Measurements from ENCODE around the gene AFG1L. TPM values are rescaled to one million over a fixed set of nuclear protein-coding genes. Genes with fewer than 3 reads are reported as not detected.
"Not testable (repeated sequence)": the region's sequence is repeated elsewhere in the genome, so short reads cannot be mapped to it uniquely, and the experiment has no call there.

AFG1L gene
- total RNA-seq, 2 experiments from 2014 or later = 5.6 to 6.3 TPM

DNA sequence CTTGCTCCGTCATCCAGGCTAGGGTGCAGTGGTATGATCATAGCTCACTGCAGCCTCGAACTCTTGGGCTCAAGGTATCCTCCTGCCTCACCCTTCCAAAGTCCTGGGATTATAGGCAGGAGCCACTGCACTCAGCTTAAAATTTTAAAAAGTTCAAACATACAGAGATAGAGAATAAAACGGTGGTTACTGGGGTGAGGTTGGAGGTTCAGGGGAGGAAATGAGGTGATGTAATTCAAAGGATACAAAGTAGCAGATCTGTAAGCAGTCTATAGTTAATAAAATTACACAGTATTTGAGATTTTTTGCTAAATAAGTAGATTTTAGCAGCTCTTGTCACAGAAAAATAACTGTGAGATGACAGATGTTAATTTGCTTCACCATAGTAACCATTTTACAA lies 7.5 kb upstream of the AFG1L start:
- H3K27me3 Mint-ChIP-seq = no peaks in the 10 kb centered on the region
- no peaks in the 10 kb centered on the region for H3K9me3 Mint-ChIP-seq
- ATAC-seq (no peak), DNase-seq (no peak)
- intact Hi-C loops (cut with micrococcal nuclease) = no loop called here
- no peak overlapping the region for H3K27ac Mint-ChIP-seq
- ChIA-PET POLR2A (no interaction called here), CTCF (no interaction called here)
- TF ChIP-seq, protein P1, sequence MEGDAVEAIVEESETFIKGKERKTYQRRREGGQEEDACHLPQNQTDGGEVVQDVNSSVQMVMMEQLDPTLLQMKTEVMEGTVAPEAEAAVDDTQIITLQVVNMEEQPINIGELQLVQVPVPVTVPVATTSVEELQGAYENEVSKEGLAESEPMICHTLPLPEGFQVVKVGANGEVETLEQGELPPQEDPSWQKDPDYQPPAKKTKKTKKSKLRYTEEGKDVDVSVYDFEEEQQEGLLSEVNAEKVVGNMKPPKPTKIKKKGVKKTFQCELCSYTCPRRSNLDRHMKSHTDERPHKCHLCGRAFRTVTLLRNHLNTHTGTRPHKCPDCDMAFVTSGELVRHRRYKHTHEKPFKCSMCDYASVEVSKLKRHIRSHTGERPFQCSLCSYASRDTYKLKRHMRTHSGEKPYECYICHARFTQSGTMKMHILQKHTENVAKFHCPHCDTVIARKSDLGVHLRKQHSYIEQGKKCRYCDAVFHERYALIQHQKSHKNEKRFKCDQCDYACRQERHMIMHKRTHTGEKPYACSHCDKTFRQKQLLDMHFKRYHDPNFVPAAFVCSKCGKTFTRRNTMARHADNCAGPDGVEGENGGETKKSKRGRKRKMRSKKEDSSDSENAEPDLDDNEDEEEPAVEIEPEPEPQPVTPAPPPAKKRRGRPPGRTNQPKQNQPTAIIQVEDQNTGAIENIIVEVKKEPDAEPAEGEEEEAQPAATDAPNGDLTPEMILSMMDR (IDR thresholded peaks at IDR 0.05) = no peak
- H3K36me3 Mint-ChIP-seq (ENCODE audit: low read depth) = no peaks in the 10 kb centered on the region
- no peak overlapping the region for H3K4me3 Mint-ChIP-seq
- H3K4me1 Mint-ChIP-seq (ENCODE audit: low read depth) = peaks cover 4% of the 10 kb centered on the region

DNA sequence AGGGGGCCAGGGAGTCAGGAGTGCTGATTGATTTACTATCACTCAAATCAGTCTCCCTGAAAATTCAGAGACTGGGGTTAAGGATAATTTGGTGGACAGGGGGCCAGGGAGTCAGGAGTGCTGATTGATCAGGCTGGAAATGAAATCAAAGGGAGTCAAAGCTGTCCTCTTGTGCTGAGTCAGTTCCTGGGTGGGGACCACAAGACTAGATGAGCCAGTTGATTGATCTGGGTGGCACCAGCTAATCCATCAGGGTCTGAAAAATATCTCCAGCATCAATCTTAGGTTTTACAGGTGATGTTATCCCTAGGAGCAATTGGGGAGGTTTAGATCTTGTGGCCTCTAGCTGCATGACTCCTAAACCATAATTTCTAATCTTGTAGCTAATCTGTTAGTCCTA lies 6.1 kb upstream of the AFG1L start:
- no peak for ATAC-seq
- no peak overlapping the region for H3K4me3 Mint-ChIP-seq
- H3K9me3 Mint-ChIP-seq = no peaks in the 10 kb centered on the region
- intact Hi-C loops (cut with micrococcal nuclease) = no loop called here
- TF ChIP-seq, protein P1 (IDR thresholded peaks at IDR 0.05) = no peak
- H3K4me1 Mint-ChIP-seq (ENCODE audit: low read depth) = peaks cover 4% of the 10 kb centered on the region
- no peak for DNase-seq
- no peaks in the 10 kb centered on the region for H3K36me3 Mint-ChIP-seq (ENCODE audit: low read depth)
- no peaks in the 10 kb centered on the region for H3K27me3 Mint-ChIP-seq
- CTCF ChIA-PET = no interaction called here
- POLR2A ChIA-PET = no interaction called here
- no peak overlapping the region for H3K27ac Mint-ChIP-seq

DNA sequence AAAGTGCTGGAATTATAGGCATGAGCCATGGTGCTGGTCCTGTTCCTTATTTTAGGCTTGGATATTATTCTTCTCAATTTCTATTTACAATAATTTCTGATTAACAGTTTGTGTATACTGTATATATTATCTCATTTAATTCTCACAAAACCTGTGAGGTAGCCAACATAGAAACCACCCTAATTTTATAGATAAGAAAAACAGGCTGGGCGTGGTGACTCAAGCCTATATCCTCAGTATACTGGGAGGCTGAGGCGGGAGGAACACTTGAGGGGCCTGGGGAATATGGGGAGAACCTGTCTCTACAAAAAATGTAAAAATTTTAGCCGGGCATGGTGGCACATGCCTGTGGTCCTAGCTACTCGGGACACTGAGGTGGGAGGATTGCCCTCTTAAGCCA lies 3.8 kb upstream of the AFG1L start:
- no peaks in the 10 kb centered on the region for H3K36me3 Mint-ChIP-seq (ENCODE audit: low read depth)
- TF ChIP-seq, protein P1 (IDR thresholded peaks at IDR 0.05) = no peak
- peaks cover 10% of the 10 kb centered on the region for H3K4me1 Mint-ChIP-seq (ENCODE audit: low read depth)
- no peaks in the 10 kb centered on the region for H3K27me3 Mint-ChIP-seq
- intact Hi-C loops (cut with micrococcal nuclease) = no loop called here
- CTCF ChIA-PET = interaction anchor here (0.9 kb wide), 1 partner anchor 125 kb away, joined by 3 read pairs; the partner anchor contains the start of gene NR2E1
- DNase-seq = no peak
- no peak for ATAC-seq
- POLR2A ChIA-PET = no interaction called here
- no peak overlapping the region for H3K4me3 Mint-ChIP-seq
- H3K9me3 Mint-ChIP-seq = no peaks in the 10 kb centered on the region
- H3K27ac Mint-ChIP-seq = no peak overlapping the region

DNA sequence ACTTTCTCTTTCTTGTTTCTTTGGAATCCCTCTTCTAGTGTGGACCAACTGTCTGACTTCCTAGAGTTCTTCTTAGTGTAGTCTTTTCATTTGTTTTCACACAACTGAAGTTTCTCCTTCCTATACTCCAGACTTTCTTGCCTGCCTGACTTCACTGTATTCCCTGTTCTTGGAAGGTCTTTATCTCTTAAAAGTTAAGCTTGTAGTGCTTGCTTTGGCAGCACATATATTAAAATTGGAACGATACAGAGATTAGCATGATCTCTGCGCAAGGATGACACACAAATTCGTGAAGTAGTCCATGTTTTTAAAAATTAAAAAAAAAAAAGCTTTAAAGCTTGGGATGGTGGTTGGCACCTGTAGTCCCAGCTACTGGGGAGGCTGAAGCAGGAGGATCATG lies 2.3 kb upstream of the AFG1L start:
- H3K27ac Mint-ChIP-seq; H3K4me3 Mint-ChIP-seq; CTCF ChIA-PET; H3K27me3 Mint-ChIP-seq; H3K4me1 Mint-ChIP-seq (ENCODE audit: low read depth); ATAC-seq; H3K9me3 Mint-ChIP-seq; POLR2A ChIA-PET; intact Hi-C loops (cut with micrococcal nuclease); DNase-seq; H3K36me3 Mint-ChIP-seq (ENCODE audit: low read depth): not testable (repeated sequence)

DNA sequence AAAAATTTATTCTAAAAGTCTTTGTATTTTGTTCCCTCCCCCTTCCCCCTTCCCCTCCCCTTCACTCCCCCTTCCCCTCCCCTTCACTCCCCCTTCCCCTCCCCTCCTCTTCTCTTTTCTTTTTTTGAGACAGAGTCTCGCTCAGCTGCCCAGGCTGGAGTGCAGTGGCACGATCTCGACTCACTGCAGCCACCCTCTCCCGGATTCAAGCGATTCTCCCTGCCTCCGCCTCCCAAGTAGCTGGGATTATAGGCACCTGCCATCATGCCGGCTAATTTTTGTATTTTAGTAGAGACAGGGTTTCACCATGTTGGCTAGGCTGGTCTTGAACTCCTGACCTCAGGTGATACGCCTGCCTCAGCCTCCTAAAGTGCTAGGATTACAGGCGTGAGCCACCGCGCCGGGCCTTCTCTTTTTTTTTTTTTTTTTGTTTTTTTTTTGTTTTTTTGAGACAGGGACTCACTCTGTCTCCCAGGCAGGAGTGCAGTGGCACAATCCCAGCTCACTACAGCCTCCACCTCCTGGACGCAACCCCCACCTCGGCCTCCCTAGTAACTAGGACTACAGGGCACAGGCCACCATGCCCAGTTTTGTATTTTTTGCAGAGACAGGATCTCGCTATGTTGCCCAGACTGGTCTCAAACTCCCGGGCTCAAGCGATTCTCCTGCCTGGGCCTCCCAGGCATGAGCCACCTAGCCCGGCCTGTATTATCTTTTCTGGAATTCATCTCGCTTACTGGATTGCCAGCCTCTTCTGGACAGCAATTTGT lies 1.1 kb upstream of the AFG1L start:
- CTCF ChIA-PET = interaction anchor here (0.6 to 1.1 kb wide), 2 partner anchors 32 to 147 kb away, joined by 3 to 4 read pairs; partner anchors contain the start of gene SNX3
- peak overlapping the region; percentile 90 for H3K4me3 Mint-ChIP-seq
- no peaks in the 10 kb centered on the region for H3K27me3 Mint-ChIP-seq
- intact Hi-C loops (cut with micrococcal nuclease) = no loop called here
- TF ChIP-seq, protein P1 (IDR thresholded peaks at IDR 0.05) = no peak
- no peak for ATAC-seq
- POLR2A ChIA-PET = interaction anchor here (1.1 to 2.3 kb wide), 2 partner anchors 13 to 33 kb away, joined by 3 to 11 read pairs; partner anchors contain the start of gene SNX3
- H3K36me3 Mint-ChIP-seq (ENCODE audit: low read depth) = no peaks in the 10 kb centered on the region
- peak overlapping the region; percentile 100 for H3K27ac Mint-ChIP-seq
- H3K4me1 Mint-ChIP-seq (ENCODE audit: low read depth) = peaks cover 10% of the 10 kb centered on the region
- no peaks in the 10 kb centered on the region for H3K9me3 Mint-ChIP-seq
- DNase-seq = no peak
